Upper lobe of left lung (tissue), 4 donors: Measurements from ENCODE around the gene MAP2K6.

Experiments used
- CTCF ChIP-seq, 6 experiments: fragments of 450-650 bp in 4 of 6; fragments of 200-600 bp in 2 of 6; sonication (generic) in 2 of 6; IDR thresholded peaks; one replicate each; pipeline ENCODE4 v1.5.1; 2016 to 2019; ENCODE audit warnings: antibody characterized with exemption in 6 of 6
- EP300 ChIP-seq, 4 donors: sonication (generic); formaldehyde crosslinking; IDR thresholded peaks; one replicate each; pipeline ENCODE4 v1.5.1; 2017; ENCODE audit warnings: antibody characterized with exemption in 4 of 4, control low read depth in 2 of 4
- POLR2AphosphoS5 ChIP-seq, 2 donors: sonication (generic); formaldehyde crosslinking; IDR thresholded peaks; one replicate each; pipeline ENCODE4 v1.5.1; 2017; ENCODE audit warnings: antibody characterized with exemption in 2 of 2

- no peak for TF ChIP-seq CTCF (IDR thresholded peaks at IDR 0.05)
- no peak for TF ChIP-seq POLR2AphosphoS5 (IDR thresholded peaks at IDR 0.05)
- no peak for TF ChIP-seq EP300 (IDR thresholded peaks at IDR 0.05)
Measured at GRCh38 chr17:69452664-69453260, 38.3 kb downstream of the MAP2K6 start.
